MM.1S (cell line): ENCODE data around the gene ECEL1.

Experiments
- CTCF ChIP-seq: fragments of 300-600 bp; sonication (generic); IDR thresholded peaks from 2 replicates; pipeline ENCODE4 v1.5.1; 2016; ENCODE audit warnings: antibody characterized with exemption, low read length, mixed read lengths
- EZH2 ChIP-seq: fragments of 300-600 bp; sonication (generic); optimal IDR thresholded peaks from 2 replicates; pipeline ENCODE3; 2017; ENCODE audit warnings: low read depth, mild to moderate bottlenecking, antibody characterized with exemption, low read length, mixed read lengths
- EZH2phosphoT487 ChIP-seq: fragments of 300-600 bp; sonication (generic); IDR thresholded peaks from 2 replicates; pipeline ENCODE4 v1.6.1; 2018; ENCODE audit warnings: antibody characterized with exemption, low read length

- no peak for TF ChIP-seq CTCF
- no peak for TF ChIP-seq EZH2
- TF ChIP-seq EZH2phosphoT487, result no peak
Measured at GRCh38 chr2:232432598-232433184, 54.9 kb downstream of the ECEL1 start.
